NT2/D1 (cell line): ENCODE results near the gene TMEM156.

ENCODE experiments used
- SUZ12 ChIP-seq: IDR thresholded peaks from 2 replicates; pipeline ENCODE4 v1.6.1; 2011; ENCODE audit not compliant: insufficient read length, insufficient read depth; ENCODE audit errors: extremely low read depth
- YY1 ChIP-seq: IDR thresholded peaks from 2 replicates; pipeline ENCODE4 v1.6.1; 2011; ENCODE audit not compliant: insufficient read length, insufficient read depth
- ZNF274 ChIP-seq: IDR thresholded peaks from 2 replicates; pipeline ENCODE4 v1.6.1; 2011; ENCODE audit warnings: mild to moderate bottlenecking, low read depth, low read length

- TF ChIP-seq SUZ12 (no peak), YY1 (no peak), ZNF274 (no peak)
Observed at GRCh38 chr4:39046249-39046648, 14.0 kb upstream of the TMEM156 start.
